K562 (cell line): ENCODE data around the gene KRT8. TPM values are rescaled to one million over a fixed set of nuclear protein-coding genes. Genes with fewer than 3 reads are reported as not detected.

Experiments used
- ARID2 ChIP-seq: fragments of 450-650 bp; IDR thresholded peaks from 2 replicates; pipeline ENCODE4 v1.6.1; 2017; ENCODE audit warnings: antibody characterized with exemption, mild to moderate bottlenecking
- BCOR ChIP-seq: fragments of 450-650 bp; IDR thresholded peaks from 2 replicates; pipeline ENCODE4 v1.6.1; 2016
- CBX2 ChIP-seq: fragments of 200-600 bp; sonication (generic); IDR thresholded peaks from one replicate; pipeline ENCODE4 v1.6.1; 2012; ENCODE audit warnings: mild to moderate bottlenecking, low read length, inconsistent platforms; ENCODE audit not compliant: insufficient read depth, poor library complexity, severe bottlenecking
- CHCHD3 ChIP-seq: fragments of 250-450 bp; sonication (Bioruptor Pico); IDR thresholded peaks from 2 replicates; pipeline ENCODE4 v2.1.2; 2022; ENCODE audit warnings: mild to moderate bottlenecking
- DDX20 ChIP-seq: fragments of 450-650 bp; IDR thresholded peaks from 2 replicates; pipeline ENCODE4 v1.6.1; 2016; ENCODE audit warnings: missing genetic modification characterization, low read depth, mild to moderate bottlenecking, missing compliant biosample characterization, moderate library complexity
- GTF2F1 ChIP-seq: IDR thresholded peaks from 2 replicates; pipeline ENCODE4 v1.6.1; 2011; ENCODE audit warnings: low read depth, low read length, improper control_type of control experiment
- HNRNPUL1 ChIP-seq: fragments of 200-400 bp; formaldehyde crosslinking; IDR thresholded peaks from 2 replicates; pipeline ENCODE4 v1.6.1; 2017; ENCODE audit warnings: low read length
- JUND ChIP-seq, 2 experiments: IDR thresholded peaks; 2 replicates in 1 of 2; 3 replicates in 1 of 2; pipeline ENCODE4 v1.6.1; 2011; ENCODE audit warnings: borderline replicate concordance in 2 of 2, low read depth in 2 of 2, low read length in 2 of 2, improper control_type of control experiment in 1 of 2, missing biosample characterization in 1 of 2, missing genetic modification characterization in 1 of 2, missing genetic modification reagents in 1 of 2
- SMARCE1 ChIP-seq: fragments of 450-650 bp; IDR thresholded peaks from 2 replicates; pipeline ENCODE4 v1.7.1; 2016; ENCODE audit warnings: mild to moderate bottlenecking
- SNIP1 ChIP-seq: fragments of 450-650 bp; IDR thresholded peaks from 2 replicates; pipeline ENCODE4 v1.7.1; 2017; ENCODE audit warnings: low read depth, mild to moderate bottlenecking
- SRSF9 ChIP-seq: fragments of 200-400 bp; formaldehyde crosslinking; IDR thresholded peaks from 2 replicates; pipeline ENCODE4 v1.6.1; 2017; ENCODE audit warnings: low read depth, low read length, borderline replicate concordance
- TAF7 ChIP-seq: fragments of 450-650 bp; IDR thresholded peaks from 2 replicates; pipeline ENCODE4 v1.6.1; 2016; ENCODE audit warnings: missing genetic modification characterization, missing compliant biosample characterization
- TCFL5 ChIP-seq: fragments of 250-450 bp; sonication (Bioruptor Pico); conservative IDR thresholded peaks from 2 replicates; pipeline ENCODE4 v1.6.1; 2021; ENCODE audit warnings: mild to moderate bottlenecking, moderate library complexity, matching md5 sums
- TGIF2 ChIP-seq: sonication (generic); formaldehyde crosslinking; IDR thresholded peaks from 2 replicates; pipeline ENCODE4 v1.8.1; 2022; ENCODE audit warnings: mild to moderate bottlenecking, missing genetic modification reagents, moderate library complexity
- ZNF217 ChIP-seq: sonication (generic); formaldehyde crosslinking; IDR thresholded peaks from 2 replicates; pipeline ENCODE4 v1.8.0; 2022; ENCODE audit warnings: mild to moderate bottlenecking, missing genetic modification reagents
- ZNF436 ChIP-seq: fragments of 250-450, 450-650 bp; sonication (Bioruptor Pico); formaldehyde crosslinking; IDR thresholded peaks from 2 replicates; pipeline ENCODE4 v1.7.0; 2020; ENCODE audit warnings: mild to moderate bottlenecking
- ZNF696 ChIP-seq: fragments of 250-450 bp; sonication (Bioruptor Pico); conservative IDR thresholded peaks from 2 replicates; pipeline ENCODE4 v1.4.0; 2020; ENCODE audit warnings: mild to moderate bottlenecking, moderate library complexity
- ZNF785 ChIP-seq: fragments of 250-450 bp; sonication (Bioruptor Pico); IDR thresholded peaks from 2 replicates; pipeline ENCODE4 v1.4.0; 2020; ENCODE audit warnings: mild to moderate bottlenecking
- polyA plus RNA-seq, 8 experiments: library from polyadenylated mRNA; depleted of rRNA in 4 of 8; stranded (reverse) in 5 of 8; unstranded in 3 of 8; fragments of >200 nt; fragmentation: Nextera tagmentation in 2 of 8; fragmentation: Illumina TruSeq in 1 of 8; extraction: Ambion mirVana in 2 of 8; extraction: Trizol in 1 of 8; gene quantifications; 2 replicates each; pipeline versions ENCODE4 v1.2.1 to v1.2.3, GENCODE V29; 2011 to 2014; ENCODE audit warnings: inconsistent platforms in 1 of 8, missing spikeins in 1 of 8
- total RNA-seq, 7 experiments: library from RNA; depleted of rRNA in 6 of 7; stranded (reverse); fragments of >200 nt in 6 of 7; fragmentation: Illumina TruSeq in 2 of 7; extraction: Trizol in 2 of 7; gene quantifications; 2 replicates each; pipeline versions ENCODE4 v1.2.1 to v1.2.3, GENCODE V29; 2011 to 2021; ENCODE audit warnings: low replicate concordance in 1 of 7
- TF ChIP-seq, protein P1 (sequence below): IDR thresholded peaks from 3 replicates; pipeline ENCODE4 v1.6.1; 2011; ENCODE audit warnings: borderline replicate concordance, mild to moderate bottlenecking; ENCODE audit not compliant: insufficient read length, insufficient read depth
- TF ChIP-seq, protein P2 (sequence below): fragments of 450-650 bp; IDR thresholded peaks from 2 replicates; pipeline ENCODE4 v1.6.1; 2016
- TF ChIP-seq, protein P3 (sequence below): fragments of 250-450 bp; sonication (Bioruptor Pico); IDR thresholded peaks from 2 replicates; pipeline ENCODE4 v1.5.0; 2020; ENCODE audit warnings: mild to moderate bottlenecking

KRT8 gene
- total and polyA plus RNA-seq, 9 of the 15 experiments (the other 6 are each of a cell fraction or from before 2014, with no cell fraction given): 41.5 to 661 (median 260) TPM

DNA sequence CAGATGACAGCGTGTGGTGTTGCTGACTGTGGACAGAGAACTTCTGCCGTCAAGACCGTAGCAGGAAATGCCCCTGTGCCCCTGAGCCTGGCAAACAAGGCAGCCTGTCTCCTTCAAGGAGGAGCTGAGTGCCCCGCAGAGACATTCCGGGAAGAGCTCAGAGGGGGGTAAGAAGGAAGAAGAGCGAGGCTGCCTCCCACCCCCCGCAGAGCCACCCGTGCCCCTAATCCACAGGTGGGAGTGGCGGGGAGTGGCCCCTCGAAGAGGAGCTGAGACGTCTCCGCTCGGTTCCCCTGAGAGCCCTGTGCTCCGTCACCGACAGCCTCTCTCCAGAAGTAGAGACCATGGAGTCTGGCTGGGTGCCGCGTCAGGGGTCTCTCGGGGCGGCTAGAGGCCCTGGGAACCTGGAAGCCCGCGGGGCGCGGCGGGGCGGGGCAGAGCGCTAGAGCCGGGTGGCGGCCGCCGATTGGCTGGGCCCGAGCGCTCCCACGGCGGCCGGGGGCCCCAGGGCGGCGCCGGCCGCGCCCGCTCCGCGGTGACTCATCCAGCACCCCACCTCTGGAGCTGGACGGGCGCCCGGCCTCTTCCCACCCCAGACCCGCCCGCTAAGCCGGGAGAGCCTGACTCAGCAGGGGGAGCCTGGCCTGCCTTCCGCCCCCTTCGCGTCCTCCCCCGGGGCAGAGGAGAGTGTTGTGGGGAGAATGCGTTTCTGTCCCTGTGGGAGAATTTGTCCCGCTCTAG is 30.9 kb downstream of the KRT8 start (continued):
- TF ChIP-seq, protein P1, sequence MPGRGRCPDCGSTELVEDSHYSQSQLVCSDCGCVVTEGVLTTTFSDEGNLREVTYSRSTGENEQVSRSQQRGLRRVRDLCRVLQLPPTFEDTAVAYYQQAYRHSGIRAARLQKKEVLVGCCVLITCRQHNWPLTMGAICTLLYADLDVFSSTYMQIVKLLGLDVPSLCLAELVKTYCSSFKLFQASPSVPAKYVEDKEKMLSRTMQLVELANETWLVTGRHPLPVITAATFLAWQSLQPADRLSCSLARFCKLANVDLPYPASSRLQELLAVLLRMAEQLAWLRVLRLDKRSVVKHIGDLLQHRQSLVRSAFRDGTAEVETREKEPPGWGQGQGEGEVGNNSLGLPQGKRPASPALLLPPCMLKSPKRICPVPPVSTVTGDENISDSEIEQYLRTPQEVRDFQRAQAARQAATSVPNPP: no peak
- TF ChIP-seq HNRNPUL1 (no peak), SNIP1 (no peak), TGIF2 (CRISPR knock-in tag) (no peak), TCFL5 (CRISPR knock-in tag) (no peak), GTF2F1 (no peak), JUND (IDR thresholded peaks at IDR 0.05; ENCODE audit: borderline replicate concordance, low read depth, low read length) (peak; percentile 97), JUND (tag; IDR thresholded peaks at IDR 0.05; ENCODE audit: borderline replicate concordance, low read depth, low read length) (peak; percentile 94; the same call in 2 of the 3 replicates), DDX20 (tag) (no peak), ZNF217 (CRISPR knock-in tag) (no peak), CHCHD3 (CRISPR knock-in tag) (no peak), SMARCE1 (peak; percentile 88; the same call in 1 of the 2 replicates), ZNF785 (no peak), ZNF436 (CRISPR knock-in tag) (no peak), TAF7 (tag) (no peak), ARID2 (no peak), BCOR (no peak; the same call in 1 of the 2 replicates), CBX2 (no peak), ZNF696 (CRISPR knock-in tag) (no peak), SRSF9 (no peak)
- TF ChIP-seq, protein P2, sequence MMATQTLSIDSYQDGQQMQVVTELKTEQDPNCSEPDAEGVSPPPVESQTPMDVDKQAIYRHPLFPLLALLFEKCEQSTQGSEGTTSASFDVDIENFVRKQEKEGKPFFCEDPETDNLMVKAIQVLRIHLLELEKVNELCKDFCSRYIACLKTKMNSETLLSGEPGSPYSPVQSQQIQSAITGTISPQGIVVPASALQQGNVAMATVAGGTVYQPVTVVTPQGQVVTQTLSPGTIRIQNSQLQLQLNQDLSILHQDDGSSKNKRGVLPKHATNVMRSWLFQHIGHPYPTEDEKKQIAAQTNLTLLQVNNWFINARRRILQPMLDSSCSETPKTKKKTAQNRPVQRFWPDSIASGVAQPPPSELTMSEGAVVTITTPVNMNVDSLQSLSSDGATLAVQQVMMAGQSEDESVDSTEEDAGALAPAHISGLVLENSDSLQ: no peak
- TF ChIP-seq, protein P3, sequence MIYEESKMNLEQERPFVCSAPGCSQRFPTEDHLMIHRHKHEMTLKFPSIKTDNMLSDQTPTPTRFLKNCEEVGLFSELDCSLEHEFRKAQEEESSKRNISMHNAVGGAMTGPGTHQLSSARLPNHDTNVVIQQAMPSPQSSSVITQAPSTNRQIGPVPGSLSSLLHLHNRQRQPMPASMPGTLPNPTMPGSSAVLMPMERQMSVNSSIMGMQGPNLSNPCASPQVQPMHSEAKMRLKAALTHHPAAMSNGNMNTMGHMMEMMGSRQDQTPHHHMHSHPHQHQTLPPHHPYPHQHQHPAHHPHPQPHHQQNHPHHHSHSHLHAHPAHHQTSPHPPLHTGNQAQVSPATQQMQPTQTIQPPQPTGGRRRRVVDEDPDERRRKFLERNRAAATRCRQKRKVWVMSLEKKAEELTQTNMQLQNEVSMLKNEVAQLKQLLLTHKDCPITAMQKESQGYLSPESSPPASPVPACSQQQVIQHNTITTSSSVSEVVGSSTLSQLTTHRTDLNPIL (CRISPR knock-in tag): no peak
- TF ChIP-seq, all 486 proteins: peak for 121
